Measurements from ENCODE around the gene TTPAL. TPM values are rescaled to one million over a fixed set of nuclear protein-coding genes. Genes with fewer than 3 reads are reported as not detected.
A peak's percentile ranks its signal among the peaks of the same experiment; 100 is the strongest.

The TTPAL gene
- total RNA-seq, 1 experiment from 2014 or later = 20.4 TPM

- TF ChIP-seq TCF7L2 (IDR thresholded peaks at IDR 0.05; ENCODE audit: borderline replicate concordance, extremely low read depth, insufficient read depth, insufficient read length) = no peak
- no peak for TF ChIP-seq SIN3A (IDR thresholded peaks at IDR 0.05; ENCODE audit: low read depth)
- no peak for TF ChIP-seq SRF (IDR thresholded peaks at IDR 0.05; ENCODE audit: low read depth)
- TF ChIP-seq ELF1 (IDR thresholded peaks at IDR 0.05; ENCODE audit: borderline replicate concordance, low read depth) = no peak
These were observed 42.6 kb downstream of the TTPAL start (continued) for GRCh38 chr20:44518248-44518647.

GRCh38 chr20:44520881-44521280, 45.2 kb downstream of the TTPAL start:
- H3K79me2 ChIP-seq (ENCODE audit: insufficient read depth, low read length) = peaks cover 54% of the 10 kb centered on the region
- peaks cover 3 to 19% of the 10 kb centered on the region in 2 experiments; a peak in 3 of 4 replicates for H3K4me1 ChIP-seq (ENCODE audit: control insufficient read depth in 1 of 2, insufficient read depth in 2 of 2, low read length in 2 of 2)
- ChIA-PET RAD21 (ENCODE audit: low non-redundant PET in 1 of 2, low total read pairs in 2 of 2, uncharacterized antibody in 2 of 2, unreplicated experiment in 2 of 2) (no interaction called here), CTCF (no interaction called here), POLR2A (no interaction called here)
- H3K9me2 ChIP-seq (ENCODE audit: insufficient read depth) = no peaks in the 10 kb centered on the region
- BruUV-seq (replicated peaks) = no TSS peak
- H2AFZ ChIP-seq (ENCODE audit: low read depth, low read length, poor library complexity, severe bottlenecking) = no peak overlapping the region
- peak overlapping the region; percentile 82 for H3K9ac ChIP-seq (ENCODE audit: low read length)
- no peaks in the 10 kb centered on the region for H3K9me3 ChIP-seq (ENCODE audit: control insufficient read depth in 1 of 2, insufficient read depth in 1 of 2, low read depth in 1 of 2, low read length in 2 of 2)
- H3K4me3 ChIP-seq (replicated peaks in 1 of 2; ENCODE audit: low read depth in 1 of 2, low read length in 2 of 2) = peak overlapping the region; percentile 95 to 99
- no peak for DNase-seq (ENCODE audit: low read depth, low spot score)
- no peaks in the 10 kb centered on the region for H4K20me1 ChIP-seq (ENCODE audit: insufficient read depth)
- intact Hi-C loops (cut with micrococcal nuclease) = no loop called here
- H3K27ac ChIP-seq (ENCODE audit: low read depth, low read length) = no peak overlapping the region
- H3K27me3 ChIP-seq (ENCODE audit: insufficient read depth, low read length) = no peaks in the 10 kb centered on the region
- ATAC-seq = no peak
- no peak for TF ChIP-seq REST (IDR thresholded peaks at IDR 0.05; ENCODE audit: low read depth)
- peak overlapping the region; percentile 86 for H3K4me2 ChIP-seq (ENCODE audit: low read length)
- H3K36me3 ChIP-seq (ENCODE audit: control insufficient read depth in 1 of 2, insufficient read depth in 2 of 2, low read length in 2 of 2) = no peaks in the 10 kb centered on the region

Measured in HCT116 (cell line).